ENCODE results near the gene ACD.
A peak's percentile ranks its signal among the peaks of the same experiment; 100 is the strongest.
"Not testable (repeated sequence)": the region's sequence is repeated elsewhere in the genome, so short reads cannot be mapped to it uniquely, and the experiment has no call there.

Gene ACD

DNA sequence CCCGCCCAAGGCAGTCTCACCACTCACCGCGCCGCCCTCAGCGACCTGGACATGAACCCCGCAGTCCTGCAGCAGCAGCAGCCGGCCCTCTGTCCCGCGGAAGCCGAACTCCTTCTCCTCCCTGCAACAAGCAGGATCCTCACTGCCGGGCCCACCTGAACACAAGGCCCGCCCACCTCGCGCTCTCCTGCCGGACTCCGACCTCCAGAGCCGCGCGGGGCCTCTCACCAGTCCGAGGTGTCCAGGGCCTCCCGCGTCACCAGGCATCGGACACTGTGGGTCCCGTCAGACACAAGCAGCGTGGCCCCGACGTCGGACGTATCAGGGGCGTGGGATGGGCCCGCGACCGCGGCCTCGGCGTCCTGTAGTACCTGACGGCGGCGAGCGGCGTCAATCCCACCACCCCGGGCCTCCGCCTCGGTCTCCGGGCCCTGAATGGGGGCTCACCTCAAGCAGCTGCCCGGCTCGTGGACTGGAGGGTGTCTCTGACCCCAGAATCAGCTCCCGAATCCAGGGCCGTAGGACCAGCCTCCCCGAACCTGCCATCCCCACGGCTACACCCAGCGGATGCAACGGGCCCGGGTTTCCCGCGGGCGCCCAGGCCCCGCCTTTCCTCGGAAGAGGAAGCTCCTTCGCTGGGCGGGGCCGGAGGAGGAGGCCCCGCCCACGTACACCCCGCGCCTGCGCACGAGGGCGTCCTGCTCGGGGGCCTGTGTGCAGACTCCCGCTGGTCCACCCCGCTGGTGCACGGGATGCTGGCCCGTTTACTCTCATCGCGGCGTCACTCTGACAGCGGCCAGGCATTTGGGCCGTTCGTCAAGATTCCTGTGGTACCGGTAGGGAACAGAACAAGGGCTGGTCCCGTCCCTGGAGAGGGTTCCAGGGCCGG lies at the start of gene ACD:
Gene ACD (minus strand): TSS at position 586 of the 889 bp plus-strand sequence. CDS start 40 bp downstream, at position 546.
- DNase-seq (ENCODE audit: low read depth), result peak; percentile 93

DNA sequence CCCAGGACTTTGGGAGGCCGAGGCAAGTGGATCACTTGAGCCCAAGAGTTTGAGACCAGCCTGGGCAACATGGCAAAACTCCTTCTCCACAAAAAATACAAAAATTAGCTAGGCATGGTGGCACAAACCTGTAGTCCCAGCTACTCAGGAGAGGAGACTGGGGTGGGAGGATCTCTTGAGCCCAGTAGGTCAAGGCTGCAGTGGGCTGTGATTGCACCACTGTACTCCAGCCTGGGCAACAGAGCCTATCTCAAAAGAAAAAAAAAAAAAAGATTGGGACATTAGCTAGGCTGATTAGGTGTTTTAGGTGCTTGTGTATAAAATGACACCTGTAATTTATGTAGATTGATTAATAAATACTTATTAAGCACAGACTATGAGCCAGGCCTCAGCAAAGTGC lies 49.0 kb upstream of the ACD start:
- no peak for DNase-seq (ENCODE audit: low read depth)

DNA sequence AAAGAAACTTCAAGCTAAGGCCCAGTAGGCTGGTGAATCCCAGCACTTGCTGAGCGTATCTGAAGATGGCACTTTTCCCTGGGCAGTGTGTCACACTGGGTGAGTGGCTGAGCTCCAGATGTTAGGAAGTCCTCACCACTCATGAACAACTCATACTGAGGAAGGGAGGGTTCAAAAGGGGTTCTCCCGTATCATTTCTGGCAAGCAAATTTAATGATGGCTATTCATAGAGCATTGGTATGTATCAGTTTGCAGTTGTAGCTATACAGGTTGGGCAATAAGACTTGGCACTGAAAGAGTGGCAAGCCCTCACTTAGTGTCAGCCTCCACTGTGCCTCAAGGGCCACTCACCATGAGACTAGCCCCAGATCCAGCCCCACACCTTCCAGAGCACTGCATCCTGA lies 48.3 kb upstream of the ACD start:
- DNase-seq (ENCODE audit: low read depth), result no peak

DNA sequence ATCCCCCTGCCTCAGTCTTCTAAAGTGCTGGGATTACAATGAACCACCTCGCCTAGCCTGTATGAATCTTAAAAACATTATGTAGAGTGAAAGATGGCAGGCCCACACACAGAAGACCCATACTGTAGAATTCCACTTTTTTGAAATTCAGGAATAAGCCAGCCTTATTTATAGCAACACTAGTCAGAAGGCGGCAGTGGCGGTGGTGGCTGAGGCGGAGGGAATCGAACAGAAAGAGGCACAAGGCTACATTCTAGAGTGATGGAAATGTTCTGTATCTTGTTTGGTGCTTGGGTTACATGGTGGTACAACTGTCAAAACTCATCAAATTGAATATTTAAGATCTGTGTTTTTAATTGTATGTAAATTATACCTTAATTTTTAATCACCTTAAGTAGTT lies 47.7 kb upstream of the ACD start:
- no peak for DNase-seq (ENCODE audit: low read depth)

DNA sequence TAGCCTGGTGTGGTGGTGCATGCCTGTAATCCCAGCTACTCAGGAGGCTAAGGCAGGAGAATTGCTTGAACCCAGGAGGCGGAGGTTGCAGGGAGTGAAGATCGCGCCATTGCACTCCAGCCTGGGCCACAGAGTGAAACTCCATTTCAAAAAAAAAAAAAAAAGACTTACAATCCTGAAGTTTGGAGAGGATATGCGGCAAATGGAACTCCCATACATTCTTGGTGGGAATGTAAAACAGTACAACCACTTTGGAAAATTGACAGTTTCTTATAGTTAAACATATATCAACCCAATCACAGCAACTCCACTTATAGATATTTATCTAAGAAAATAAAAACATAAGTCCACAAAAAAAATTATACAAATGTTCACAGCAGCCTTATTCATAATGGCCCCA lies 47.1 kb upstream of the ACD start:
- no peak for DNase-seq (ENCODE audit: low read depth)

DNA sequence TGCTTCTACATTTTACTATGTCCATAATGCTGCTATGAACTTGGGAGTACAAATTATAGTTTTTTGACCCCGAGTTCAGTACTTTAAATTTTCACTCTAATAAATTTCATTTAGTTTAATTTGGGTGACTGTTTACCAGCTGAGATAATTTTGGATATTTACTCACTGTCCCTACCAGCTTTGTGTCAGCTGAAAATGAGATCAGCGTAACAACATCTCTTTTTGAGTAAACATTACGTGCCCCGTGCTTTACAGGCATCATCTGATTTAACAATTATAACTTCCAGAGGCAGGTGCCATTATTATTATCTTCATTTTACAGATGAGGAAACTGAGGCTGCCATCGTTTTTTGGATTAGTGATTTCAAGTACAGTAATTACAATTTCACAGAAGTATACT lies 44.0 kb upstream of the ACD start:
- DNase-seq (ENCODE audit: low read depth), result no peak

DNA sequence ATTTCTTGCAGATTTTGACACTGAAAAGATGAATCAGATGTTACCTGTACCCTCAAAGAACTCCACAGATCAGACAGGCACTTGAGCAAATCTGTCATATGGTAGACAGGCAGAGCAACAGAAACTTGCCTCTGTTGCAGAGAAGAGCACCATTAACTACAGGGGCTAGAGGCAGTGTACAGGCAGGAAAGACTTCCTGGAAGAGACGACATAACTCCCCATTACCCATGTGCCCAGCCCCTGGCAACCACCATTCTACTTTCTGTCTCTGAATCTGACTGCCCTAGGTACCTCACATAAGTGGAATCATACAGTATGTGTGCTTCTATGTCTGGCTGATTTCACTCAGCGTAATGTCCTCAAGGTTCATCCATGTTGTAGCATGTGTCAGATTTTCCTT lies 43.6 kb upstream of the ACD start:
- DNase-seq (ENCODE audit: low read depth), result no peak

DNA sequence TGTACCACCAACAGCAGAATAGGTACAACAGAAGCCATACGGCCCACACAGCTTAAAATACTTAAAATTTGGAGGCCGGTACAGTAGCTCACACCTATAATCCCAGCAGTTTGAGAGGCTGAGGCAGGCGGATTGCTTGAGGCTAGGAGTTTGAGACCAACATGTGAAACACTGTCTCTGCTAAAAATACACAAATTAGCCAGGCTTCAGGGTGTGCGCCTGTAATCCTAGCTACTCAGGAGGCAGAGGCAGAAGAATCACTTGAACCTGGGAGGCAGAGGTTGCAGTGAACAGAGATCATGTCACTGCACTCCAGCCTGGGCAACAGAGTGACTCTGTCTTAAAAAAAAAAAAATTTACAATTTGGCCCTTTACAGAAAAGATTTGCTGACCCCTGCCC lies 42.1 kb upstream of the ACD start:
- DNase-seq (ENCODE audit: low read depth), result no peak

DNA sequence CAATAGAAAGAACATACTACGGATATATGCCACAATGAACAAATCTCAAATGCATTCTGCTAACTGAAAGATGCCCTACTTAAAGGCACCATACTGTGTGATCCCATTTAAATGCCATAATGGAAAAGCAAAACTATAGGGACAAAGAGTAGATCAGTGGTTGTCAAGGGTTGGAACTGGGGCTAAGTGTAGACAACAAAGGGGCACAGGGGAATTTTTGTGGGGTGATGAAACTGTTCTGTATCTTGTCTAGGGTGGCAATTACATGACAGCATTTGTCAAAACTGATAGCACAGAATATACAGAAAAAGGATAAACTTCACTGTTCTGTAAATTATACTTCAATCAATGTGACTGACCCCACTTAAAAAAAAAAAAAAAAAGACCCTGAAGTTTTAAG lies 41.4 kb upstream of the ACD start:
- DNase-seq (ENCODE audit: low read depth), result no peak

DNA sequence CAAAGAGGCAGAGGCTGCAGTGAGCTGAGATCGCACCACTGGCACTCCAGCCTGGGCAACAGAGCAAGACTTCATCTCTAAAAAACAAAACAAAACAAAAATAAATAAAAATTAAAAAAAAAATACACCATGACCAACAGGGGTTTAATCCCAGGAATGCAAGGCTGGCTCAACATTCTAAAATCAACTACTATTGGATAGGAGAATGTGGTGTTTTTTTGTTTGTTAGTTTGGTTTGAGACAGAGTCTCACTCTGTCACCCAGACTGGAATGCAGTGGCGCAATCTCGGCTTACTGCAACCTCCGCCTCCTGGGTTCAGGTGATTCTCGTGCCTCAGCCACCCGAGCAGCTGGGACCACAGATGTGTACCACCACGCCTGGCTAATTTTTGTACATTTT lies 39.2 kb upstream of the ACD start:
- DNase-seq (ENCODE audit: low read depth), result no peak

DNA sequence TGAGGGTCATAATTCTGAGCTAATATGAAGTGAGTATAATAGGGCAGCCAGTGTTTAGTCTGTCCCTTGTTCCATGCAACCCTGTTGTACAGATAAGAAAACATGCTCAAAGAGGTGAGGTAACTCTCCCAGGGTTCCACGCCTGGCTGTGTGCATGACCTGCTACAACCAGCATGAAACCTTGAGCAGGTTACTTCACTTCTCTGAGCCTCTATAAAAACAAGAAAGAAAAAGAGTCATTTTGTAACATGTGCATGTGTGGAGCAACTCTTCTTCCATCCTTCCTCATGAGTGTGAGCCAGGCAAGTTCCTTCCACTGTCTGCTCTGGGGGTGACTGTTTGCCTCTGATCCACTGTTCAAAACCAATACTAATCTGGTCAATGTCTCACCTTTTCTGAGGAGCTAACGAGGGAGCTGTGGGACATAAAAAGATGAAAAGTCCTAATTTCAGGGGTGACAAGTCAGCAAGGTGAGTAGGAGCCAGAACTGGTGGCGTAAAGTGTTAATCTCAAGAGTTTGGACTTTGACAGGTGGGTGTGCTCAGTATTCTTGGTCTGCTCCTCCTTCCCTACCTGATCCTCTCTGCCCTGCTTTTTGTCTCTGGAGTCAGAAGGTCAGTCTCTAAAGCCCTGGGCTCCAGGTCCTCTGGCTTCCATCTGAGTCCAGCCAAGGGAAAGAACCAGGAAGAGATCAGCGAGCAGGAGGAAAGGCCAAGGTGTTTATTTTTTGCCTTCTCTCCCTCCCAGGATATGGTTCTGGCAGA lies 37.5 kb upstream of the ACD start:
- DNase-seq (ENCODE audit: low read depth), result no peak

DNA sequence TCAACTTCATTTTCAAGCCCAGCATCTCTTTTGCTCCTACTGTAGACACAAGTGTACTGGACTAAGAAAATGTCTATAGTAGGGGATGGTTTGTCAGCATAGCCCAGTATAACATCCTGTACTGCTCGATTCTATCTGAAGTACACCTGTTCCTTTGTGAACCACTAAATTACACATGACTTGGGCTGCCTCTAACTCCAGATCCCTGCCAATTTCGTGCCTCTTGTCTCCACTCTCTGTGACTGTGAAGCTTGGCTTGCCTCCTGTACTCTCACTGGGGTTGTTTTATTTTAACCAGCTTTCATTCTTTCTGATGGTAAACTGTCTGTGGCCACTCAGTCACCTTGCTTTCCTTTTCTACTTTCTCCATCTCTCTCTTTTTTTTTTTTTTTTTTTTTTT lies 34.6 kb upstream of the ACD start:
- DNase-seq (ENCODE audit: low read depth), result no peak

DNA sequence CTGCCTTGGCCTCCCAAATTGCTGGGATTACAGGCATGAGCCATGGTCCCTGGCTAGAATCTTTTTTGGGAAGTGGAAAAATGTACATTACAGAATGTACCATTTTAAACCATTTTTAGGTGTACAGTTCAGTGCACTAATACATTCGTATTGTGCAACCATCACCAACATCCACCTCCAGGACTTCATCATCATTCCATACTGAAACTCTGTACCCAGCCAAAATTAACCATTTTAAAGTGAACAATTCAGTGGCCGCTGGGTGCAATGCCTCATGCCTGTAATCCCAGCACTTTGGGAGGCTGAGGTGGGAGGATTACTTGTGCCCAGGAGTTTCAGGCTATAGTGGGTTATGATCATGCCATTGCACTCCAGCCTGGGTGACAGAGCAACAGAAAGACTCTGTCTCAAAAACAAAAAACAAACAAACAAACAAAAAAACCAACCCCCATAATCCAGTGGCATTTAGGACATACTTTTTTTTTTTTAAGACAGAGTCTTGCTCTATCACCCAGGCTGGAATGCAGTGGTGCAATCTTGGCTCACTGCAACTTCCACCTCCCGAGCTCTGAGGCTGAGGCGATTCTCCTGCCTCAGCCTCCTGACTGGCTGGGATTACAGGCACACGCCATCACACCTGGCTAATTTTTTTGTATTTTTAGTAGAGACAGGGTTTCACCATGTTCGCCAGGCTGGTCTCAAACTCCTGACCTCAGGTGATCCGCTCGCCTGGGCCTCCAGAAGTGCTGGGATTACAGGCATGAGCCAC lies 33.6 kb upstream of the ACD start:
- DNase-seq (ENCODE audit: low read depth), result not testable (repeated sequence)

DNA sequence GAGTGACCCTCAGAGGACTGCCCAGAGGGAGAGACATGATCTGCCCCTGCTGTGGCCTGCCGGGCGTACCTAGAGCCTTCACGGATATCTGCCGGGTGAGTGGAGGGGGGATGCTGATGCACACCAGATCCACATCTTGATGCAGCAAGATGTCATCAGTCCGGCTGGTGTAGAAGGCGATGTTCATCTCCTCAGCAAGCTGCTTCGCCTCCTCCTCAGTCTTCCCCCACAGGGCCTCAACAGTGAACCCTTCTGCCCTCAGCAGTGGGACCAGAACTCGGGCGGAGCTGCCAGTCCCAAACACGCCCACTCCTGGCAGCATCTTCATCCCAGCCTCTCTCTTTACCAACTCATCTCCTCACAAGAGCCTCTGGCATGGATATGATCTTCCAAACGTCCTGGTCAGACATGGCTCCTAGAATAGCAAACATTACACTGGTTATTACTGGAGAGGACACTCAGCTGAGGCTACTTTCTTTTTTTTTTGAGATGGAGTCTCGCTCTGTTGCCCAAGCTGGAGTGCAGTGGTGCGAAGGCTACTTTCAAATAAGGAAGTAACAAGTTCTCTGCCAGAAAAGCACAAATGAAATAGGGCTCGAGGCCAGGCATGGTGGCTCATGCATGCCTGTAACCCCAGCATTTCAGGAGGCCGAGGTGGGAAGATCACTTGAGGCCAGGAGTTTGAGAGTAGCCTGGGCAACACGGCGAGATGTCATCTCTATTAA lies 25.5 kb upstream of the ACD start:
- no peak for DNase-seq (ENCODE audit: low read depth)

DNA sequence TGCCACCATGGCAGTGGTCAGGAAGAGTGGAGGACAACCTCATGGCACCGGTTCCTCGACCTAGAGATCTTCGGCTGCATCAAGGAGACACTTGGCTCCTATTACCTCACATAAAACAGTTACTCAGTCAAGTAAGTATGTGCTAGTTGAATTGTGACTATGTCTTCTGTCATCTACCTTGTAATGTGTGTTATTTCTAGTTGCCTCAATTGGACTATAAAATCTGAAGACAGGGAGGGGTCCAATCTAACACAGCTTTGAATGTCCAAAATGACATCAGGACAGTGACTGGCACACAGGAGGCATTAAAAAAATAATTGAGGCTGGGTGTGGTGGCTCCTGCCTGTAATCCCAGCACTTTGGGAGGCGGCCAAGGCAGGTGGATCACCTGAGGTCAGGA lies 23.7 kb upstream of the ACD start:
- no peak for DNase-seq (ENCODE audit: low read depth)

DNA sequence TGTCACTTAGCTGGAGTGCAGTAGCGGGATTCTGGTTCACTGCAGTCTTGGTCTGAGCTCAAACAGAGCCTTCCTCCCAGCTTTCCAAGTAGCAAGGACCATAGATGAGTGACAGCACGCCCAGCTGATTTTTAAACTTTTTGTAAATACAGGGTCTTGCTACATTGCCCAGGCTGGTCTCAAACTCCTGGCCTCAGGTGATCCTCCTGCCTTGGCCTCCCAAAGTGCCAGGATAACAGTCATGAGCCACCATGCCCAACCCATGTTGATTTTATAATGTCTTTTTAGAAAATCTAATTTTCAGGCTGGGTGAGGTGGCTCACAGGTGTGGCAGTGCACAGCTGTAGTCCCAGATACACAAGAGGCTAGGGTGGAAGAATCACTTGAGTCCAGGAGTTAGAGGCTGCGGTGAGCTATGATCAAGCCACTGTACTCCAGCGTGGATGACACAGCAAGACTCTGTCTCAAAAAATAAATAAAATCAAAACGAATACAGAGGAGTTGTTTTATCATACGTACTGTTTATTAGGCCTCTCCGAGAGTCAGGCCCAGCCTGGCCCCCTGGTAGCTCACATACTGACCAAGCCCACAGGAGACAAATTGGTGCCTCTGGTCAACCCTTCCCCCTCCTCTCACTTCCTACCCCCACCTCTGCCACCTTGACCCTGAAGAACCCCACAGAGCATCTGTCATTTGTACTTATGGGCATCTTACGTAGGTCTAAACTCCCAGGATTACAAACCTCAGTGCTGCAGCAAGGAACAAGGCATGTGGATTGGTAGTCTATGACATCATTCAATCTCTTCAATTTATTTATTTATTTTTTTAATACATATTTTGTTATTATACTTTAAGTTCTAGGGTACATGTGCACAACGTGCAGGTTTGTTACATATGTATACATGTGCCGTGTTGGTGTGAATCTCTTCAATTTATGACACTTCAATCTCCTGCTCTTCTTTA lies 20.2 kb upstream of the ACD start:
- DNase-seq (ENCODE audit: low read depth), result no peak

DNA sequence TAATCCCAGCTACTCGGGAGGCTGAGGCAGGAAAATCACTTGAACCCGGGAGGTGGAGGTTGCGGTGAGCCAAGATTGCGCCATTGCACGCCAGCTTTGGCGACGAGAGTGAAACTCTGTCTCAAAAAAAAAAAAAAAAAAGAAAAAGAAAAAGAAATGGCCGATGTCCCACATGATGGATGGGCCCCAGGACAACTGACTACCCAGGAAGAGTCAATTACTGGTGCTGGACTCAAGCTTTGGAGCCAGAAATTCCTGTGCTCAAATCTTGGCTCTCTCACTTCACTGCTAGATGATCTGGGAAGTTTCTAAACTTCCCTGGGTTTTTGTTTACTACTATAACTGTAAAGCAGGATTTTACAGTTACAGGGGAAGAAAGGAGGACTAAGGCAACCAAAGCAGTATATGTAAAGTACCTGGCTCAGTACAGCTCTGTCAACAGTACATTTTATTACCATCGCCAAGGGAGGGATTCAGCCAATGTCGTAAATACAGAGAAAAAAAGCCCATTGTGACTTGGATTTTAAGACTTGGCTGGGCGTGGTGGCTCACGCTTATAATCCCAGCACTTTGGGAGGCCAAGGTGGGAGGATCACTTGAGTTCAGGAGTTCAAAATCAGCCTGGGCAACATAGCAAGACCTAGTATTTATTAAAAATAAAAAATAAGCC lies 18.4 kb upstream of the ACD start:
- DNase-seq (ENCODE audit: low read depth), result no peak

DNA sequence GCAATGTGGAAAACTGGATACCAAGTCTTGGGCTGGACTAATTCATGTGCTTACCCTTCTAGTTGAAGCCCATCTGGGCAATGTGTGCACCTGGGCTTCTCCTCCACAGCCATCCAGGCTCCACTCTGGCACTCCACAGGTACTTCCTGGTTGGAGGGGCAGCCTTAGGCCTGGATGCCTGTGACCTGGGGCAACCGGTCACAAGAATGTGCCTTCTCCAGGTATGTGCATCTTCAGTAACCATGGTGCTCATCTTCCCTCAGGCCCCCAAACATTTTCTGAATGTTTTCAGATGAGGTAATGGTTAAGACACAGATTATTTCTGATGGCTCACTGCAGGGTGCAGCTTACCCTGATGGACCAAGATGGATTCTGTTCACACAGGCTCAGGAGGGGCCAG lies 17.7 kb upstream of the ACD start:
- DNase-seq (ENCODE audit: low read depth), result no peak

DNA sequence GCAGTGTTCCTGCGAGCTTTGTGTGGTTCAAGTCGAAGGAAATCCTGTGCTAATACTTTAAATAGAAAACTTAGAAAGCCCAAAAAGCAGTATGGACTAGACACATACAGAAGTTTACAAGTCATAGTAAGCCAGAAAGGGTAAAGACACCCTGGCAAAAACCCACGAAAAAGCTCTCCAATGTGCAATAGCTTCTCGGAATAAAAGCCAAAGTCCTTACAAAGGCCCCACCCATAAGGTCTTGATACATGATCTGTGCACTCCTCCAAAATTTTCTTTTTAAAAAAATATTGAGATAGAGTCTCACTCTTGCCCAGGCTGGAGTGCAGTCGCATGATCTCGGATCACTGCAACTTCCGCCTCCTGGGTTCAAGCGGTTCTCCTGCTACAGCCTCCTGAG lies 16.9 kb upstream of the ACD start:
- no peak for DNase-seq (ENCODE audit: low read depth)

DNA sequence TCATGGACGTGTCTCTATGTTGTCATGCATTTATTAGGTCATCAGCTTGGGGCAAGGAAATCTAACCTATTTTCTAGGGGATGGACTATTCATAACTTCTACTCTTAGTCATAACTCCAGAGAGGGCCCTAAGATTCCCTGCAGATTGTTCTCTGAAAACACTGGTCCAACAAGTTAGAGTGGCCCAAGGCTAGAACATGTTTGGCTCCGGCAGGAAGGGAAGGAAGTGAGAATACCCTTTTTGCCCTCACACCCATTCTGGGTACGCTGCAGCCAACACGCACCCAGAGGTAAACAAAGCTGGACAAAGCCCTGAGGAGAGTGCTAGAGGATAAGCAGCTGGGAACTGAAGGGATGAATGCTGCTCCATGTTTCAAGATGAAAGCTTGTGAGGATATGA lies 16.5 kb upstream of the ACD start:
- no peak for DNase-seq (ENCODE audit: low read depth)
